ENCODE measurements around the gene NAV2.

The NAV2 gene

GRCh38 chr11:20129665-20130064 is 417.0 kb downstream of the NAV2 start:
- H3K9me3 ChIP-seq (ENCODE audit: low read depth, low read length): no peaks in the 10 kb centered on the region
- no peak for DNase-seq (ENCODE audit: low read depth, low spot score)
- no peak overlapping the region for H3K27ac ChIP-seq
- TF ChIP-seq EZH2 (IDR thresholded peaks at IDR 0.05) (no peak), POLR2AphosphoS5 (IDR thresholded peaks at IDR 0.05; ENCODE audit: borderline replicate concordance, low read depth, low read length) (no peak), FOXP2 (optimal IDR thresholded peaks at IDR 0.05; ENCODE audit: control extremely low read depth, extremely low read length, insufficient read depth) (no peak)
- H3K36me3 ChIP-seq (ENCODE audit: insufficient read depth, low read length): no peaks in the 10 kb centered on the region
- no peak overlapping the region for H3K9ac ChIP-seq (ENCODE audit: insufficient read length)
- H3K4me3 ChIP-seq: no peak overlapping the region

GRCh38 chr11:20131788-20132666 is 419.4 kb downstream of the NAV2 start:
- Histone ChIP-seq H3K9ac (ENCODE audit: insufficient read length) (no peak overlapping the region), H3K9me3 (ENCODE audit: low read depth, low read length) (no peaks in the 10 kb centered on the region), H3K36me3 (ENCODE audit: insufficient read depth, low read length) (no peaks in the 10 kb centered on the region), H3K27ac (no peak overlapping the region), H3K4me3 (peak overlapping the region; percentile 60)
- TF ChIP-seq FOXP2 (optimal IDR thresholded peaks at IDR 0.05; ENCODE audit: control extremely low read depth, extremely low read length, insufficient read depth): no peak
- no peak for DNase-seq (ENCODE audit: low read depth, low spot score)

- no peaks in the 10 kb centered on the region for H3K36me3 ChIP-seq (ENCODE audit: insufficient read depth, low read length)
- no peaks in the 10 kb centered on the region for H3K9me3 ChIP-seq (ENCODE audit: low read depth, low read length)
- H3K4me3 ChIP-seq: no peak overlapping the region
- TF ChIP-seq EZH2 (IDR thresholded peaks at IDR 0.05): no peak
- TF ChIP-seq FOXP2 (optimal IDR thresholded peaks at IDR 0.05; ENCODE audit: control extremely low read depth, extremely low read length, insufficient read depth): no peak
- no peak for TF ChIP-seq POLR2AphosphoS5 (IDR thresholded peaks at IDR 0.05; ENCODE audit: borderline replicate concordance, low read depth, low read length)
- no peak for DNase-seq (ENCODE audit: low read depth, low spot score)
- no peak overlapping the region for H3K27ac ChIP-seq
- H3K9ac ChIP-seq (ENCODE audit: insufficient read length): no peak overlapping the region
These were observed 420.0 kb downstream of the NAV2 start for GRCh38 chr11:20132667-20133039.

DNA sequence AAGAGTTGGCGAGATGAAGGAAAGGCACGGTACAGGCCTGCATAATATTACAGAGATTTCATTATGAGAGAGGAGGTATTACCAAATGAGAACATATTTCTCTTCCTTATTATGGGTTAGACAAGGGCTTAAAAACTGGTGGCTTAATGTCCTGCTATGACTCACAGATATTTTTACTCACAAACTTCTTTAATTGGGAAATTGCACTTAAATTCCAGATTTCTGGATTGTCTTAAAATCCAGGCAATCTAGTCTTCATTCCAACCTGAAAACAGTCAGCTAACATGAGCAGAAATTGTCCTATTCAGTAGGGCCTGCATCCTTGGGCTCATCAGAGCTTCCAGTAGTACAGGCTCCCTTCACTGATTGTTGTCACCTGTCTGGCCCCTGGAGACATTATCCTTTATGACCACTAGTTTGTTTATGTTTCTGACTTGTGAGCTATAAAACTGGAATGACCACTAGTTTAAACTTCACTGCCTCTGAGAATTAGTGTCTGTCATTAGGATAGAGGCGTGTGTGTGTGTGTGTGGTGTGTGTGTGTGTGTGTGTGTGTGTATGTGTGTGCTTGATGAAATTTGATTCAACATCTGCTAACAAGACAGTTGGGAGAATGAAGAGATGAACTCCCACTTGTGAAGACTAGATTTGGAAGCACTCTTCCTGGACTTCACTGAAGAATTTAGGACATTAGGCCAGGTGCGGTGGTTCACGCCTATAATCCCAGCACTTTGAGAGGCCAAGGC is 422.5 kb downstream of the NAV2 start:
- TF ChIP-seq POLR2AphosphoS5 (IDR thresholded peaks at IDR 0.05; ENCODE audit: borderline replicate concordance, low read depth, low read length) (no peak), FOXP2 (optimal IDR thresholded peaks at IDR 0.05; ENCODE audit: control extremely low read depth, extremely low read length, insufficient read depth) (no peak), EZH2 (IDR thresholded peaks at IDR 0.05) (no peak)
- H3K9me3 ChIP-seq (ENCODE audit: low read depth, low read length): no peaks in the 10 kb centered on the region
- no peaks in the 10 kb centered on the region for H3K36me3 ChIP-seq (ENCODE audit: insufficient read depth, low read length)
- no peak overlapping the region for H3K4me3 ChIP-seq
- no peak for DNase-seq (ENCODE audit: low read depth, low spot score)
- H3K9ac ChIP-seq (ENCODE audit: insufficient read length): no peak overlapping the region
- no peak overlapping the region for H3K27ac ChIP-seq

DNA sequence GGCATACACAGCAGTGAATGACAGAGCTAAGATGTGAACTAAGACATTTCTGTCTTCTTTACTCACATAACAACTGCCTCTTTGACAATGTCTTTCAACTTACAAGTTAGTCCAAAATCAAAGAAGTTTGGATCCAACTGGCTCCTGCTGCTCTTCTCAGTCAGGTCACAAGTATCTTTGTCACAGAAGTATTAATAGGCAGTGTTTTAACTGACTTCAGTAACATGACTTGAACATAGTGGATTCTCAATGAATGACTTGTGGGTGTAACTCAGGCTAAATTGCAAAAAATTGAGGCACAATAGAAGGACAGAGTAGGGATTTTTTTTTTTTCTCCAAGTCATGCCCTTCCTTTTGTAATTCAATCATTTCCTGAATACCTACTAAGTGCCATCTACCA is 425.0 kb downstream of the NAV2 start:
- no peaks in the 10 kb centered on the region for H3K9me3 ChIP-seq (ENCODE audit: low read depth, low read length)
- H3K9ac ChIP-seq (ENCODE audit: insufficient read length): no peak overlapping the region
- no peak overlapping the region for H3K27ac ChIP-seq
- DNase-seq (ENCODE audit: low read depth, low spot score): no peak
- no peak for TF ChIP-seq FOXP2 (optimal IDR thresholded peaks at IDR 0.05; ENCODE audit: control extremely low read depth, extremely low read length, insufficient read depth)
- no peak for TF ChIP-seq EZH2 (IDR thresholded peaks at IDR 0.05)
- no peak for TF ChIP-seq POLR2AphosphoS5 (IDR thresholded peaks at IDR 0.05; ENCODE audit: borderline replicate concordance, low read depth, low read length)
- H3K4me3 ChIP-seq: no peak overlapping the region
- no peaks in the 10 kb centered on the region for H3K36me3 ChIP-seq (ENCODE audit: insufficient read depth, low read length)

GRCh38 chr11:20138707-20139106 is 426.1 kb downstream of the NAV2 start:
- TF ChIP-seq POLR2AphosphoS5 (IDR thresholded peaks at IDR 0.05; ENCODE audit: borderline replicate concordance, low read depth, low read length) (no peak), EZH2 (IDR thresholded peaks at IDR 0.05) (no peak), FOXP2 (optimal IDR thresholded peaks at IDR 0.05; ENCODE audit: control extremely low read depth, extremely low read length, insufficient read depth) (no peak)
- Histone ChIP-seq H3K4me3 (no peak overlapping the region), H3K9ac (ENCODE audit: insufficient read length) (no peak overlapping the region), H3K36me3 (ENCODE audit: insufficient read depth, low read length) (no peaks in the 10 kb centered on the region), H3K27ac (no peak overlapping the region), H3K9me3 (ENCODE audit: low read depth, low read length) (no peaks in the 10 kb centered on the region)
- no peak for DNase-seq (ENCODE audit: low read depth, low spot score)

DNA sequence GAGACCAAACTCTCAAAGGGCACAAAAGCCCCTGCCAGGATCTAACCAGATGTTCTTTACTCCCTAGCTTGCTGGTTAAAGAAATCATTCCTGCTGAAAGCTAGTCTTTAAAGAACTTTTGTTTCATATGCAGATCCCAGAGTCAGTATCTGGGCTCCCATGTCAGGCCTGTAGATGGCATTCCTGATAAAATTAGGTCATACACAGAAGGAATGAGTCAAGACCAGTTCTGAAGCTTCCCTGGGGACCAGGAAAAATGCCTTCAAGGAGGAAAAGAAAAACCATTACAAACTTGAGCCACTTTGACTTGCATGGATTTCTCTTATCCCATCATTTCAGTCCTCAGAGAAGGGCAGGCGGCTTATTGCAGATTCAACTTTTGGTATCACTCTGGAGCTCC is 441.7 kb downstream of the NAV2 start:
- Histone ChIP-seq H3K9me3 (ENCODE audit: low read depth, low read length) (no peaks in the 10 kb centered on the region), H3K9ac (ENCODE audit: insufficient read length) (no peak overlapping the region), H3K27ac (no peak overlapping the region), H3K4me3 (no peak overlapping the region), H3K36me3 (ENCODE audit: insufficient read depth, low read length) (no peaks in the 10 kb centered on the region)
- no peak for DNase-seq (ENCODE audit: low read depth, low spot score)
- TF ChIP-seq FOXP2 (optimal IDR thresholded peaks at IDR 0.05; ENCODE audit: control extremely low read depth, extremely low read length, insufficient read depth) (no peak), EZH2 (IDR thresholded peaks at IDR 0.05) (no peak), POLR2AphosphoS5 (IDR thresholded peaks at IDR 0.05; ENCODE audit: borderline replicate concordance, low read depth, low read length) (no peak)

DNA sequence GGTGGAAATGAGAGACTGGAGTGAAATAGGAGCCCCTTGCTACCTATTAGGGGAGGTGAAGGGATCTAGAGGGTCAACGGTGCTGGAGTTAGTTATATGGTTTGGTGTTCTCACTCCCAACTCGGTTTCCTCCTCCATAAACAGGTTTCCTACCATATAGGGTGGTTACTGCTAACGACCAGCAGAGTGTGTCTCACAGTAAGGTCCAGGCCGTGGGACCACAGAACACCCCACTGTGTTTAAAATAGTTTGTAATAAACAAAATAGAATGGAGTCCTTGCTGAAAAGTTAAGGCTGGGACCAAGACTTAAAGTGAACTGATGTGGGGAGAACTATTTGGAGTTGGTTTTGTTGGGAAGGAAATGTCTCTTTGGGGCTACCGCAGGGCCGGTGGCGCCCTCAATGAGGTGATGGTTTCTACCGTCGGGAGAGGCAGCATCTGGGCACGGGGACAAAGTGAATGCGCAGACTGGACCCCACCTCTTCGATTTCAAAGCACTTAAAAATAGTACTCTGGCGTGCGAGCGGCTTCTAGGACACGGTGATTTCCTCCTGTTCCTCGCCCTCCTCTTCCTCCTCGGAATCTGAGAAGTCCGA is 443.1 kb downstream of the NAV2 start:
- TF ChIP-seq EZH2 (IDR thresholded peaks at IDR 0.05) (no peak), POLR2AphosphoS5 (IDR thresholded peaks at IDR 0.05; ENCODE audit: borderline replicate concordance, low read depth, low read length) (no peak), FOXP2 (optimal IDR thresholded peaks at IDR 0.05; ENCODE audit: control extremely low read depth, extremely low read length, insufficient read depth) (no peak)
- H3K9me3 ChIP-seq (ENCODE audit: low read depth, low read length): no peaks in the 10 kb centered on the region
- no peak overlapping the region for H3K9ac ChIP-seq (ENCODE audit: insufficient read length)
- no peak overlapping the region for H3K27ac ChIP-seq
- H3K4me3 ChIP-seq: no peak overlapping the region
- H3K36me3 ChIP-seq (ENCODE audit: insufficient read depth, low read length): no peaks in the 10 kb centered on the region
- no peak for DNase-seq (ENCODE audit: low read depth, low spot score)

Measured in SK-N-MC (cell line).